Measurements from ENCODE around the gene PPM1D. TPM values are rescaled to one million over a fixed set of nuclear protein-coding genes. Genes with fewer than 3 reads are reported as not detected.
A peak's percentile ranks its signal among the peaks of the same experiment; 100 is the strongest.
"Not testable (repeated sequence)": the region's sequence is repeated elsewhere in the genome, so short reads cannot be mapped to it uniquely, and the experiment has no call there.

Gene PPM1D
- total RNA-seq, 4 donors from 2014 or later = 10.9 to 31.1 (median 16.7) TPM

- no peak for DNase-seq (ENCODE audit: low spot score in 2 of 2)
- H3K4me3 ChIP-seq (ENCODE audit: low read depth, poor library complexity, severe bottlenecking) = no peak overlapping the region
- TF ChIP-seq POLR2A (IDR thresholded peaks at IDR 0.05) (no peak), CTCF (IDR thresholded peaks at IDR 0.05) (no peak)
- intact Hi-C loops (cut with DNase I; ENCODE audit: low total_unique reads) = no loop called here
- WGBS, 2 donors = 71 to 78% methylated on average over 3 of the region's 3 CpGs
These were observed 13.6 kb upstream of the PPM1D start for GRCh38 chr17:60586288-60586974.

- WGBS, 2 donors = 34 to 63% methylated on average over 5 of the region's 5 CpGs
- no peak overlapping the region for H3K4me3 ChIP-seq (ENCODE audit: low read depth, poor library complexity, severe bottlenecking)
- no peak for DNase-seq (ENCODE audit: low spot score in 2 of 2)
- intact Hi-C loops (cut with DNase I; ENCODE audit: low total_unique reads) = no loop called here
- TF ChIP-seq POLR2A (IDR thresholded peaks at IDR 0.05) (no peak), CTCF (IDR thresholded peaks at IDR 0.05) (no peak)
These were observed 9.9 kb upstream of the PPM1D start for GRCh38 chr17:60590070-60590469.

GRCh38 chr17:60592750-60593149 lies 7.2 kb upstream of the PPM1D start:
- whole genome bisulfite sequencing, 2 donors = 93% methylated on average over 2 of the region's 2 CpGs
- intact Hi-C loops (cut with DNase I; ENCODE audit: low total_unique reads) = no loop called here
- no peak for TF ChIP-seq CTCF (IDR thresholded peaks at IDR 0.05)
- TF ChIP-seq POLR2A (IDR thresholded peaks at IDR 0.05) = no peak
- no peak overlapping the region for H3K4me3 ChIP-seq (ENCODE audit: low read depth, poor library complexity, severe bottlenecking)
- DNase-seq (ENCODE audit: low spot score in 2 of 2) = no peak

- peak in 1 of 3 donors; percentile 23 for TF ChIP-seq CTCF (IDR thresholded peaks at IDR 0.05)
- H3K4me3 ChIP-seq (ENCODE audit: low read depth, poor library complexity, severe bottlenecking); intact Hi-C loops (cut with DNase I; ENCODE audit: low total_unique reads); DNase-seq (ENCODE audit: low spot score in 2 of 2): not testable (repeated sequence)
- WGBS, 2 donors = 85 to 88% methylated on average over 9 of the region's 9 CpGs
These were observed 6.5 kb upstream of the PPM1D start for GRCh38 chr17:60593441-60594036.

GRCh38 chr17:60594170-60594569 lies 5.8 kb upstream of the PPM1D start:
- intact Hi-C loops (cut with DNase I; ENCODE audit: low total_unique reads); DNase-seq (ENCODE audit: low spot score in 2 of 2); H3K4me3 ChIP-seq (ENCODE audit: low read depth, poor library complexity, severe bottlenecking): not testable (repeated sequence)
- 94 to 99% methylated on average over 7 of the region's 7 CpGs for WGBS, 2 donors

GRCh38 chr17:60594734-60595133 lies 5.3 kb upstream of the PPM1D start:
- no peak overlapping the region for H3K4me3 ChIP-seq (ENCODE audit: low read depth, poor library complexity, severe bottlenecking)
- DNase-seq (ENCODE audit: low spot score in 2 of 2) = no peak
- intact Hi-C loops (cut with DNase I; ENCODE audit: low total_unique reads) = no loop called here
- no peak for TF ChIP-seq POLR2A (IDR thresholded peaks at IDR 0.05)
- TF ChIP-seq CTCF (IDR thresholded peaks at IDR 0.05) = no peak
- WGBS, 2 donors = 98 to 99% methylated on average over 2 of the region's 2 CpGs
